HepG2 (cell line): Measurements from ENCODE around the gene DSN1.

Experiments
- NFATC3 ChIP-seq: sonication (generic); formaldehyde crosslinking; IDR thresholded peaks from 2 replicates; pipeline ENCODE4 v1.5.1; 2020; ENCODE audit warnings: mild to moderate bottlenecking, missing genetic modification reagents
- NFYB ChIP-seq: sonication (generic); formaldehyde crosslinking; IDR thresholded peaks from 2 replicates; pipeline ENCODE4 v1.4.0; 2020; ENCODE audit warnings: missing genetic modification reagents
- YY1 ChIP-seq: IDR thresholded peaks from 2 replicates; pipeline ENCODE4 v1.6.1; 2011; ENCODE audit warnings: low read length, low read depth, moderate library complexity, mild to moderate bottlenecking; ENCODE audit not compliant: insufficient read depth, insufficient replicate concordance
- ZNF225 ChIP-seq: sonication (generic); formaldehyde crosslinking; IDR thresholded peaks from 2 replicates; pipeline ENCODE4 v1.4.0; 2020; ENCODE audit warnings: mild to moderate bottlenecking, missing genetic modification reagents
- ZNF510 ChIP-seq: sonication (generic); formaldehyde crosslinking; IDR thresholded peaks from 2 replicates; pipeline ENCODE4 v1.4.0; 2020; ENCODE audit warnings: low read depth, mild to moderate bottlenecking, missing genetic modification reagents
- ZSCAN12 ChIP-seq: sonication (generic); formaldehyde crosslinking; IDR thresholded peaks from 2 replicates; pipeline ENCODE4 v1.9.0; 2021; ENCODE audit warnings: mild to moderate bottlenecking, missing genetic modification reagents
- ZZZ3 ChIP-seq: sonication (generic); formaldehyde crosslinking; IDR thresholded peaks from 2 replicates; pipeline ENCODE4 v1.4.0; 2020; ENCODE audit warnings: missing genetic modification reagents, mild to moderate bottlenecking, borderline replicate concordance
- TF ChIP-seq, protein P1 (sequence below): sonication (generic); formaldehyde crosslinking; IDR thresholded peaks from 2 replicates; pipeline ENCODE4 v1.5.0; 2020; ENCODE audit warnings: mild to moderate bottlenecking, missing genetic modification reagents, moderate library complexity
- TF ChIP-seq, protein P2 (sequence below): sonication (generic); formaldehyde crosslinking; conservative IDR thresholded peaks from 2 replicates; pipeline ENCODE4 v1.4.0; 2020; ENCODE audit warnings: missing genetic modification reagents
- TF ChIP-seq, protein P3 (sequence below), 2 experiments: sonication (generic) in 1 of 2; formaldehyde crosslinking in 1 of 2; IDR thresholded peaks; 2 replicates each; pipeline versions ENCODE4 v1.5.1 to v1.6.1; 2011 to 2020; ENCODE audit warnings: borderline replicate concordance in 1 of 2, low read depth in 1 of 2, low read length in 1 of 2, mild to moderate bottlenecking in 1 of 2, missing genetic modification reagents in 1 of 2, moderate library complexity in 1 of 2
- TF ChIP-seq, protein P4 (sequence below): sonication (generic); formaldehyde crosslinking; IDR thresholded peaks from 2 replicates; pipeline ENCODE4 v1.5.1; 2020; ENCODE audit warnings: missing genetic modification reagents, mild to moderate bottlenecking, borderline replicate concordance

DNA sequence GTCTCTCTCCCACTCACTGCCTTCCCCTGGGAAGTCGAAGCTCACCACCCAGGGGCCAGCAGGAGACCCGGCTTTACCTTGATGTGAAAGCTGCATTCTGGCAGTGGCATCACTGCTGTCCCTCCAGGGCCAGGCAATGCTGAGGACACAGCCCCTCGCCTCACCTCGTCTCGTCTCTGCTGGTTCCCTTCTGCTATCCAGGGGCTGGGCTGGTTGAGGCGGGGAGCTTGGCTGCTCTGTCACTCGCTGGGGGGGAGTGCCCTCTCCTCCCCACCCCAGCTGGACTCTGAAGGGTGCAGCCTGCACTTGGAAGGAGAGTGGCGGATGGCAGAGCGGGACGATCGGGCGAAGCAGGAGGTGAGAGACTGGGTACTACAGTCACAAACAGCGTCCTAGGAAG, 12.7 kb upstream of the DSN1 start:
- TF ChIP-seq, protein P1, sequence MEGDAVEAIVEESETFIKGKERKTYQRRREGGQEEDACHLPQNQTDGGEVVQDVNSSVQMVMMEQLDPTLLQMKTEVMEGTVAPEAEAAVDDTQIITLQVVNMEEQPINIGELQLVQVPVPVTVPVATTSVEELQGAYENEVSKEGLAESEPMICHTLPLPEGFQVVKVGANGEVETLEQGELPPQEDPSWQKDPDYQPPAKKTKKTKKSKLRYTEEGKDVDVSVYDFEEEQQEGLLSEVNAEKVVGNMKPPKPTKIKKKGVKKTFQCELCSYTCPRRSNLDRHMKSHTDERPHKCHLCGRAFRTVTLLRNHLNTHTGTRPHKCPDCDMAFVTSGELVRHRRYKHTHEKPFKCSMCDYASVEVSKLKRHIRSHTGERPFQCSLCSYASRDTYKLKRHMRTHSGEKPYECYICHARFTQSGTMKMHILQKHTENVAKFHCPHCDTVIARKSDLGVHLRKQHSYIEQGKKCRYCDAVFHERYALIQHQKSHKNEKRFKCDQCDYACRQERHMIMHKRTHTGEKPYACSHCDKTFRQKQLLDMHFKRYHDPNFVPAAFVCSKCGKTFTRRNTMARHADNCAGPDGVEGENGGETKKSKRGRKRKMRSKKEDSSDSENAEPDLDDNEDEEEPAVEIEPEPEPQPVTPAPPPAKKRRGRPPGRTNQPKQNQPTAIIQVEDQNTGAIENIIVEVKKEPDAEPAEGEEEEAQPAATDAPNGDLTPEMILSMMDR (CRISPR knock-in tag): no peak
- TF ChIP-seq, protein P2, sequence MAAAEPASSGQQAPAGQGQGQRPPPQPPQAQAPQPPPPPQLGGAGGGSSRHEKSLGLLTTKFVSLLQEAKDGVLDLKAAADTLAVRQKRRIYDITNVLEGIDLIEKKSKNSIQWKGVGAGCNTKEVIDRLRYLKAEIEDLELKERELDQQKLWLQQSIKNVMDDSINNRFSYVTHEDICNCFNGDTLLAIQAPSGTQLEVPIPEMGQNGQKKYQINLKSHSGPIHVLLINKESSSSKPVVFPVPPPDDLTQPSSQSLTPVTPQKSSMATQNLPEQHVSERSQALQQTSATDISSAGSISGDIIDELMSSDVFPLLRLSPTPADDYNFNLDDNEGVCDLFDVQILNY (CRISPR knock-in tag): no peak
- TF ChIP-seq ZZZ3 (CRISPR knock-in tag) (no peak), YY1 (no peak), NFYB (CRISPR knock-in tag) (no peak), ZNF510 (CRISPR knock-in tag) (no peak), ZNF225 (no peak), NFATC3 (CRISPR knock-in tag) (no peak), ZSCAN12 (CRISPR knock-in tag) (no peak)
- TF ChIP-seq, protein P3, sequence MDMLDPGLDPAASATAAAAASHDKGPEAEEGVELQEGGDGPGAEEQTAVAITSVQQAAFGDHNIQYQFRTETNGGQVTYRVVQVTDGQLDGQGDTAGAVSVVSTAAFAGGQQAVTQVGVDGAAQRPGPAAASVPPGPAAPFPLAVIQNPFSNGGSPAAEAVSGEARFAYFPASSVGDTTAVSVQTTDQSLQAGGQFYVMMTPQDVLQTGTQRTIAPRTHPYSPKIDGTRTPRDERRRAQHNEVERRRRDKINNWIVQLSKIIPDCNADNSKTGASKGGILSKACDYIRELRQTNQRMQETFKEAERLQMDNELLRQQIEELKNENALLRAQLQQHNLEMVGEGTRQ (IDR thresholded peaks at IDR 0.05; ENCODE audit: low read depth, low read length): no peak
- TF ChIP-seq, protein P3 (CRISPR knock-in tag; IDR thresholded peaks at IDR 0.05; ENCODE audit: borderline replicate concordance): no peak
- TF ChIP-seq, protein P4, sequence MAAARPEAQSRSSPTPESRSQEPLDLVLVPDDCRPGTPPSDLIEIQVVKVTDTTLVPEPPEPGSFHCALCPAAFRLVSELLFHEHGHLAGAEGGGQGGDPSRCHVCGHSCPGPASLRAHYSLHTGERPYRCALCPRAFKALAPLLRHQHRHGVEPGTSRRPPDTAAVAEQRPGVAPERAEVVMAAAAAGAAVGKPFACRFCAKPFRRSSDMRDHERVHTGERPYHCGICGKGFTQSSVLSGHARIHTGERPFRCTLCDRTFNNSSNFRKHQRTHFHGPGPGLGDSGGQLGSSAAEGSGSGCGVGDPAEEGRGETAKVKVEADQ (CRISPR knock-in tag): no peak
